Activated naive CD4-positive, alpha-beta T cell treated with anti-CD3 and anti-CD28 coated beads, Interleukin-2, amount 10 ng/mL, durations not matched to agents 5 hours and 36 hours (primary cell): ENCODE results near the gene HMGXB3. TPM values are rescaled to one million over a fixed set of nuclear protein-coding genes. Genes with fewer than 3 reads are reported as not detected.

Experiments
- total RNA-seq, 2 experiments: library from RNA; stranded (reverse); gene quantifications; one replicate each; pipeline ENCODE4 v1.2.3, GENCODE V29; 2021

HMGXB3 gene
- total RNA-seq: 10 to 100 TPM; 36.0 to 36.3 TPM

GRCh38 chr5:150000256-150000989 is at the start of gene HMGXB3, which contains the start of gene TIGD6:
TSS of gene HMGXB3 (plus strand) at chr5:150000739. CDS start at chr5:150004853, 4,114 bp downstream.
TSS of gene TIGD6 (minus strand) at chr5:150000654. CDS start at chr5:149996348, 4,306 bp downstream.

GRCh38 chr5:149960272-149961185 is 40.0 kb upstream of the HMGXB3 start, which contains the start of gene SLC26A2:
TSS of gene SLC26A2 (plus strand) at chr5:149960758. CDS start at chr5:149977653, 16,895 bp downstream.

GRCh38 chr5:150085950-150086715 is 85.6 kb downstream of the HMGXB3 start, which contains the start of gene CSF1R:
TSS of gene CSF1R (minus strand) at chr5:150086554. CDS start at chr5:150086427, 127 bp downstream.

Other genes with a start within 250 kb of the HMGXB3 start
- not detected for gene PDE6A, start 55.9 kb upstream of the HMGXB3 start, total RNA-seq
- gene SLC26A2, start 40.0 kb upstream of the HMGXB3 start, total RNA-seq: 1 to 10 TPM; 9.2 TPM
- 1 to 10 TPM; 2.5 TPM for gene TIGD6, start 85 bp upstream of the HMGXB3 start, total RNA-seq
- gene CSF1R, start 85.8 kb downstream of the HMGXB3 start, total RNA-seq: not detected
- 1 to 10 TPM; 3.2 to 4.5 TPM for gene PDGFRB, start 155.1 kb downstream of the HMGXB3 start, total RNA-seq
- not detected for gene CDX1, start 166.0 kb downstream of the HMGXB3 start, total RNA-seq
- not detected for gene SLC6A7, start 189.3 kb downstream of the HMGXB3 start, total RNA-seq